Heart right ventricle (tissue), 16 donors: ENCODE results near the gene NPHP4. TPM values are rescaled to one million over a fixed set of nuclear protein-coding genes. Genes with fewer than 3 reads are reported as not detected.

Experiments used
- ATAC-seq, 8 donors: fragments of 200-7000 bp; cut with Tn5 transposase; one replicate each; pipeline ENCODE4 v1.9.1; 2020; ENCODE audit warnings: mild to moderate bottlenecking in 8 of 8, moderate library complexity in 8 of 8, moderate number of reproducible peaks in 1 of 8
- DNase-seq, 2 donors: peaks; one replicate each; pipeline ENCODE4 v3.0.0-alpha.2; 2020
- H3K27ac ChIP-seq, 10 donors: fragments of 200-600 bp; sonication (generic) in 2 of 10; one replicate each; pipeline versions ENCODE4 v1.5.0 to v1.8.0; 2020 to 2022; ENCODE audit warnings: mild to moderate bottlenecking in 3 of 10
- H3K27me3 ChIP-seq, 7 donors: fragments of 200-600 bp; one replicate each; pipeline ENCODE4 v1.8.0; 2021 to 2022; ENCODE audit warnings: mild to moderate bottlenecking in 2 of 7
- H3K36me3 ChIP-seq, 9 donors: fragments of 200-600 bp; sonication (generic) in 1 of 9; one replicate each; pipeline versions ENCODE4 v1.5.0 to v1.8.0; 2020 to 2022; ENCODE audit warnings: mild to moderate bottlenecking in 2 of 9
- H3K4me1 ChIP-seq, 9 donors: fragments of 200-600 bp; sonication (generic) in 1 of 9; one replicate each; pipeline versions ENCODE4 v1.5.0 to v1.8.0; 2020 to 2022; ENCODE audit warnings: mild to moderate bottlenecking in 4 of 9
- H3K4me3 ChIP-seq, 10 donors: fragments of 200-600 bp; sonication (generic) in 2 of 10; one replicate each; pipeline versions ENCODE4 v1.5.0 to v1.8.0; 2020 to 2022; ENCODE audit warnings: mild to moderate bottlenecking in 7 of 10, moderate library complexity in 2 of 10
- H3K9me3 ChIP-seq, 11 donors: fragments of 200-600 bp in 10 of 11; sonication (generic) in 2 of 11; one replicate each; pipeline versions ENCODE4 v1.5.0 to v1.8.0; 2013 to 2022; ENCODE audit warnings: mild to moderate bottlenecking in 2 of 11, control low read depth in 1 of 11, moderate library complexity in 1 of 11
- CTCF ChIP-seq, 9 donors: fragments of 200-600 bp; sonication (generic) in 2 of 9; IDR thresholded peaks; one replicate each; pipeline versions ENCODE4 v1.5.0 to v1.8.0; 2021 to 2022; ENCODE audit warnings: antibody characterized with exemption in 9 of 9, mild to moderate bottlenecking in 5 of 9, moderate library complexity in 1 of 9
- WGBS, 2 donors: extraction: QIAGEN DNeasy Blood & Tissue Kit; methylation state at CpG; one replicate each; pipeline ENCODE4 v1.1.7; 2013; ENCODE audit warnings: inconsistent platforms in 1 of 2; 5-methylcytosine and 5-hydroxymethylcytosine counted together
- intact Hi-C, 10 donors: fragments of 100-400 bp; cut with DNase I; formaldehyde crosslinking; loops; one replicate each; pipeline versions ENCODE4 v1.11.1 to v1.14.2; 2022
- polyA plus RNA-seq, 2 donors: library from polyadenylated mRNA; stranded (reverse); fragments of 200-250 nt; gene quantifications; one replicate each; pipeline ENCODE4 v1.2.3, GENCODE V29; 2013
- total RNA-seq, 10 donors: library from RNA; stranded (reverse); fragmentation: NEBNext Ultra II Directional in 3 of 10; extraction: Animal tissue kit (Norgen Biotek cat#: 25700) in 3 of 10; gene quantifications; one replicate each; pipeline versions ENCODE4 v1.2.1 to v1.2.4, GENCODE V29; 2021 to 2023
- donor health status: Arrhythmogenic right ventricular cardiomyopathy.
- donor health status: ischemic (EF 13 %, LVEDD 7.1; RV severe dilation, severe dysfunction).
- donor health status: healthy with polysubstance abuse.
- donor health status: DM: no; HTN: yes; CAD: no.
- donor health status: DM: no; HTN: no; CAD: no.
- donor health status: ischemic (EF 25% LVEDD 6.9; RV normal size, moderate dysfunction).
- donor health status: ischemic (EF 25% LVEDD 5.7; RV mildly dilated, moderate dysfunction).
- donor health status: healthy.
- donor health status: DM: yes; HTN: yes; CAD: no.
- donor health status: Ischemic cardiomyopathy.
- donor health status: ischemic (EF 35%, LVEDD 5.7; RV mildly dilated, moderate dysfunction).
- donor health status: nonischemic (EF 11% LVEDD 7.7; RV severe dilation, severe dysfunction).
- donor health status: DM: yes; HTN: yes; CAD: no.
- donor health status: PGD.
- donor health status: ischemic (EF 29% LVEDD 5.4; RV normal size, mild dysfunction).
- donor health status: nonischemic (EF 23%, LVEDD 6.1; RV moderate dilation, normal function).

NPHP4 gene
- total and polyA plus RNA-seq, 12 donors: 2.4 to 5.7 (median 3.3) TPM

- ATAC-seq: no peak
- 91% methylated on average over 23 to 24 of the region's 24 CpGs for WGBS, 2 donors
Measured at GRCh38 chr1:5962265-5963105, 29.7 kb downstream of the NPHP4 start.

GRCh38 chr1:5961601-5962000 is 30.6 kb downstream of the NPHP4 start:
- Histone ChIP-seq H3K27me3 (no peaks in the 10 kb centered on the region), H3K36me3 (peaks cover 0 to 74% (median 0%) of the 10 kb centered on the region in 9 donors), H3K27ac (no peak overlapping the region), H3K4me3 (no peak overlapping the region), H3K9me3 (no peaks in the 10 kb centered on the region), H3K4me1 (no peaks in the 10 kb centered on the region)
- no peak for TF ChIP-seq CTCF (IDR thresholded peaks at IDR 0.05)
- ATAC-seq: no peak
- DNase-seq: no peak
- intact Hi-C loops: no loop called here
- WGBS, 2 donors: 84 to 88% methylated on average over 11 of the region's 11 CpGs

More at GRCh38 chr1:5962265-5963105, 29.7 kb downstream of the NPHP4 start:
- Histone ChIP-seq H3K4me1 (peaks cover 0 to 5% (median 0%) of the 10 kb centered on the region in 9 donors), H3K27me3 (no peaks in the 10 kb centered on the region), H3K27ac (no peak overlapping the region), H3K4me3 (no peak overlapping the region), H3K9me3 (no peaks in the 10 kb centered on the region), H3K36me3 (peaks cover 0 to 76% (median 0%) of the 10 kb centered on the region in 9 donors)
- DNase-seq: no peak
- intact Hi-C loops: no loop called here
- TF ChIP-seq CTCF (IDR thresholded peaks at IDR 0.05): no peak

DNA sequence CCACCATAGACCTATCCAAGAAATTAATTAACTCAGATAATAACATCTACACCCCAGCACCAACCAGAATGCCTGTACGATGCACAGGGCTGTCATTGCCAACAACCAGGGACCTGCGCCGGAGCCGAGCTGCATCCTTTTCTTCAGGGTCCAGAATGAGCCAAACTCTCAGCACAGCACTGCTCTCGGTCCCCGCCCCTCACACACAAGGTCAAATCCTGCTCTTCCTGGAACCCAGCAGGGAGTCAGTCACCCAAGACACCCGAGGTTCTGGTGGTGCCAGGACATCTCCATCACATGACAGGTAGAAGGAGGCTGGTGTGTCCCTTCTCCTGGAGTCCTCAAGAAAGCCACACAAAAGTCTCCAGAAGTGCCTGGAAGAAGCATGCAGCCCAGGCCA is 31.9 kb downstream of the NPHP4 start:
- Histone ChIP-seq H3K4me3 (no peak overlapping the region), H3K27ac (no peak overlapping the region), H3K4me1 (no peaks in the 10 kb centered on the region), H3K27me3 (no peaks in the 10 kb centered on the region), H3K9me3 (no peaks in the 10 kb centered on the region), H3K36me3 (peaks cover 0 to 75% (median 0%) of the 10 kb centered on the region in 9 donors)
- no peak for TF ChIP-seq CTCF (IDR thresholded peaks at IDR 0.05)
- DNase-seq: no peak
- WGBS, 2 donors: 93 to 95% methylated on average over 7 of the region's 7 CpGs
- ATAC-seq: peak in 1 of 8 donors; percentile 38
- intact Hi-C loops: no loop called here

- intact Hi-C loops: no loop called here
- Histone ChIP-seq H3K4me3 (no peak overlapping the region), H3K4me1 (no peaks in the 10 kb centered on the region), H3K36me3 (peaks cover 0 to 78% (median 0%) of the 10 kb centered on the region in 9 donors), H3K9me3 (no peaks in the 10 kb centered on the region), H3K27me3 (no peaks in the 10 kb centered on the region), H3K27ac (no peak overlapping the region)
- DNase-seq (no peak), ATAC-seq (no peak)
- WGBS, 2 donors: 93 to 96% methylated on average over 9 of the region's 9 CpGs
- no peak for TF ChIP-seq CTCF (IDR thresholded peaks at IDR 0.05)
Measured at GRCh38 chr1:5959667-5960230, 32.5 kb downstream of the NPHP4 start.
